A549 (cell line): ENCODE results near the gene ARL15. TPM values are rescaled to one million over a fixed set of nuclear protein-coding genes. Genes with fewer than 3 reads are reported as not detected.

ENCODE experiments used
- ATAC-seq, 2 experiments: fragments of 200-7000 bp in 1 of 2; fragments of >200 bp in 1 of 2; cut with Nextera tagmentation in 1 of 2; cut with Tn5 transposase in 1 of 2; 3 replicates each; pipeline versions ENCODE4 v1.8.0 to v1.9.1; 2018 to 2020; ENCODE audit warnings: mild to moderate bottlenecking in 1 of 2, moderate library complexity in 1 of 2
- CTCF ChIA-PET: fragments of 300-600 bp; sonication (Branson Sonifier 250); formaldehyde crosslinking; extraction: SDS; loops from one replicate; lab custom pipeline; 2021; ENCODE audit warnings: antibody characterized with exemption, inconsistent platforms; lab: Yijun Ruan, JAX
- POLR2A ChIA-PET: fragments of 350-600 bp; formaldehyde crosslinking; extraction: SDS; loops from one replicate; lab custom pipeline; 2021; ENCODE audit warnings: antibody characterized with exemption, inconsistent platforms; lab: Yijun Ruan, JAX
- DNase-seq, 2 experiments: peaks; one replicate each; pipeline versions ENCODE4 v3.0.0 to v3.0.0-alpha.2; 2011 to 2016; ENCODE audit warnings: low read depth in 1 of 2, low spot score in 1 of 2
- FAIRE-seq: peaks from 2 replicates; lab custom pipeline; 2011; peaks lifted over from hg19 to GRCh38; lab: Jason Lieb, UNC
- H3K27ac ChIP-seq, 2 experiments: fragments of >200 bp; sonication (Bioruptor Twin); formaldehyde crosslinking; 3 replicates each; pipeline ENCODE4 v1.5.1; 2016 to 2017
- H3K4me1 ChIP-seq: fragments of >200 bp; sonication (Bioruptor Twin); formaldehyde crosslinking; 3 replicates; pipeline ENCODE4 v1.6.1; 2016
- H3K4me2 ChIP-seq: fragments of >200 bp; sonication (Bioruptor Twin); formaldehyde crosslinking; 3 replicates; pipeline ENCODE4 v1.6.1; 2016
- H3K4me3 ChIP-seq: fragments of >200 bp; sonication (Bioruptor Twin); formaldehyde crosslinking; 3 replicates; pipeline ENCODE4 v1.5.1; 2016
- H3K9me3 ChIP-seq: fragments of >200 bp; sonication (Bioruptor Twin); formaldehyde crosslinking; 3 replicates; pipeline ENCODE4 v1.6.1; 2016
- CBX2 ChIP-seq: fragments of 200-600 bp; sonication (generic); IDR thresholded peaks from 2 replicates; pipeline ENCODE4 v1.6.1; 2016; ENCODE audit warnings: low read depth, mild to moderate bottlenecking, borderline replicate concordance
- CBX8 ChIP-seq: fragments of 200-600 bp; sonication (generic); IDR thresholded peaks from 2 replicates; pipeline ENCODE4 v1.6.1; 2016
- CEBPB ChIP-seq, 2 experiments: fragments of >200 bp in 1 of 2; sonication (Bioruptor Twin) in 1 of 2; formaldehyde crosslinking in 1 of 2; IDR thresholded peaks; 2 replicates each; pipeline ENCODE4 v1.6.1; 2012 to 2016
- EHF ChIP-seq: fragments of 250-450 bp; sonication (Bioruptor Pico); IDR thresholded peaks from 2 replicates; pipeline ENCODE4 v1.5.0; 2020; ENCODE audit warnings: mild to moderate bottlenecking
- EHMT2 ChIP-seq: fragments of 200-600 bp; sonication (generic); IDR thresholded peaks from 2 replicates; pipeline ENCODE4 v1.6.1; 2016; ENCODE audit warnings: antibody characterized with exemption, low read depth, mild to moderate bottlenecking, moderate library complexity
- EP300 ChIP-seq, 2 experiments: fragments of >200 bp; sonication (Bioruptor Twin); formaldehyde crosslinking; IDR thresholded peaks; 2 replicates in 1 of 2; 3 replicates in 1 of 2; pipeline ENCODE4 v1.6.1; 2016 to 2017
- FOSB ChIP-seq: fragments of 250-450 bp; sonication (Bioruptor Pico); IDR thresholded peaks from 2 replicates; pipeline ENCODE4 v1.5.0; 2020; ENCODE audit warnings: mild to moderate bottlenecking, moderate library complexity
- FOSL2 ChIP-seq, 2 experiments: fragments of 450-650 bp in 1 of 2; fragments of >200 bp in 1 of 2; sonication (Bioruptor Twin) in 1 of 2; formaldehyde crosslinking; IDR thresholded peaks; 2 replicates each; pipeline versions ENCODE4 v1.5.0 to v1.6.1; 2016 to 2020; ENCODE audit warnings: mild to moderate bottlenecking in 1 of 2, moderate library complexity in 1 of 2
- HOXA7 ChIP-seq: fragments of 250-450 bp; sonication (Bioruptor Pico); IDR thresholded peaks from 2 replicates; pipeline ENCODE4 v1.5.0; 2020; ENCODE audit warnings: mild to moderate bottlenecking, moderate library complexity
- HOXB5 ChIP-seq: fragments of 250-450 bp; sonication (Bioruptor Pico); IDR thresholded peaks from 2 replicates; pipeline ENCODE4 v1.5.0; 2020; ENCODE audit warnings: mild to moderate bottlenecking, moderate library complexity
- JUNB ChIP-seq: fragments of >200 bp; sonication (Bioruptor Twin); formaldehyde crosslinking; IDR thresholded peaks from 2 replicates; pipeline ENCODE4 v1.6.1; 2016
- KDM1A ChIP-seq: fragments of 200-600 bp; sonication (generic); IDR thresholded peaks from 2 replicates; pipeline ENCODE4 v1.6.1; 2016; ENCODE audit warnings: low read depth, mild to moderate bottlenecking
- KDM5A ChIP-seq: fragments of 200-600 bp; sonication (generic); IDR thresholded peaks from 2 replicates; pipeline ENCODE4 v1.6.1; 2016; ENCODE audit warnings: antibody characterized with exemption, mild to moderate bottlenecking
- MYC ChIP-seq: IDR thresholded peaks from 2 replicates; pipeline ENCODE4 v1.6.1; 2012; ENCODE audit warnings: mild to moderate bottlenecking, inconsistent platforms, low read length, improper control_type of control experiment, borderline replicate concordance
- NPAS2 ChIP-seq: fragments of 250-450 bp; sonication (Bioruptor Pico); IDR thresholded peaks from 2 replicates; pipeline ENCODE4 v1.8.0; 2022; ENCODE audit warnings: mild to moderate bottlenecking, moderate library complexity, borderline replicate concordance
- PBX3 ChIP-seq: IDR thresholded peaks from 2 replicates; pipeline ENCODE4 v1.6.1; 2012
- POLR2A ChIP-seq: IDR thresholded peaks from 2 replicates; pipeline ENCODE4 v1.6.1; 2012; ENCODE audit warnings: mild to moderate bottlenecking, low read length
- POLR2AphosphoS2 ChIP-seq: conservative IDR thresholded peaks from 2 replicates; pipeline ENCODE4 v1.6.1; 2012; ENCODE audit warnings: low read length, improper control_type of control experiment, inconsistent platforms
- RARB ChIP-seq: fragments of 250-450 bp; sonication (Bioruptor Pico); IDR thresholded peaks from 2 replicates; pipeline ENCODE4 v1.8.0; 2021; ENCODE audit warnings: mild to moderate bottlenecking, moderate library complexity
- RCOR1 ChIP-seq: fragments of 150-350 bp; IDR thresholded peaks from 2 replicates; pipeline ENCODE4 v1.6.1; 2014; ENCODE audit warnings: antibody characterized with exemption, low read length, low read depth
- RNF2 ChIP-seq: fragments of 200-600 bp; sonication (generic); IDR thresholded peaks from 2 replicates; pipeline ENCODE4 v1.6.1; 2016; ENCODE audit warnings: low read depth, mild to moderate bottlenecking, antibody characterized with exemption, moderate library complexity, borderline replicate concordance
- SMC3 ChIP-seq: fragments of >200 bp; sonication (Bioruptor Twin); formaldehyde crosslinking; IDR thresholded peaks from 3 replicates; pipeline ENCODE4 v1.6.1; 2018; ENCODE audit warnings: inconsistent platforms
- TP53 ChIP-seq: fragments of 250-450 bp; sonication (Bioruptor Pico); IDR thresholded peaks from 2 replicates; pipeline ENCODE4 v1.5.0; 2021; ENCODE audit warnings: mild to moderate bottlenecking, moderate library complexity
- ZC3H11A ChIP-seq: fragments of 450-650 bp; IDR thresholded peaks from 2 replicates; pipeline ENCODE4 v1.6.1; 2014; ENCODE audit warnings: antibody characterized with exemption, mild to moderate bottlenecking
- ZFP36 ChIP-seq: fragments of 450-650 bp; IDR thresholded peaks from 2 replicates; pipeline ENCODE4 v1.6.1; 2014; ENCODE audit warnings: borderline replicate concordance; ENCODE audit not compliant: partially characterized antibody
- WGBS: methylation state at CpG from one replicate; pipeline ENCODE4 v1.1.6; 2017; ENCODE audit errors: missing lambda C conversion rate; 5-methylcytosine and 5-hydroxymethylcytosine counted together
- polyA plus RNA-seq, 4 experiments: library from polyadenylated mRNA; depleted of rRNA in 3 of 4; stranded (reverse); fragments of >200 nt; fragmentation: RNase III in 1 of 4; extraction: RNeasy Plus Mini Kit Qiagen cat#74134 plus additional on column Dnase treatment in 1 of 4; gene quantifications; 2 replicates in 3 of 4; 3 replicates in 1 of 4; pipeline ENCODE4 v1.2.3, GENCODE V29; 2011 to 2017
- TF ChIP-seq, protein P1 (sequence below): fragments of >200 bp; sonication (Bioruptor Twin); formaldehyde crosslinking; IDR thresholded peaks from 2 replicates; pipeline ENCODE4 v1.6.1; 2016
- TF ChIP-seq, protein P2 (sequence below): fragments of 250-450 bp; sonication (Bioruptor Pico); IDR thresholded peaks from 2 replicates; pipeline ENCODE4 v1.5.0; 2021; ENCODE audit warnings: mild to moderate bottlenecking, moderate library complexity, borderline replicate concordance
- TF ChIP-seq, protein P3 (sequence below): fragments of 150-350 bp; IDR thresholded peaks from 2 replicates; pipeline ENCODE4 v1.6.1; 2014; ENCODE audit warnings: low read depth, mild to moderate bottlenecking, low read length

The ARL15 gene
- polyA plus RNA-seq, 2 of the 4 experiments (the other 2 are of a cell fraction) = 11.8 to 12.1 TPM

- TF ChIP-seq, protein P1, sequence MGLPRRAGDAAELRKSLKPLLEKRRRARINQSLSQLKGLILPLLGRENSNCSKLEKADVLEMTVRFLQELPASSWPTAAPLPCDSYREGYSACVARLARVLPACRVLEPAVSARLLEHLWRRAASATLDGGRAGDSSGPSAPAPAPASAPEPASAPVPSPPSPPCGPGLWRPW = no peak
- TF ChIP-seq CBX2 (no peak), EP300 (IDR thresholded peaks at IDR 0.05) (no peak), HOXA7 (CRISPR knock-in tag) (no peak), TP53 (no peak), SMC3 (no peak), RARB (no peak), EHMT2 (no peak), PBX3 (no peak), ZC3H11A (no peak), CBX8 (no peak)
- TF ChIP-seq, protein P2, sequence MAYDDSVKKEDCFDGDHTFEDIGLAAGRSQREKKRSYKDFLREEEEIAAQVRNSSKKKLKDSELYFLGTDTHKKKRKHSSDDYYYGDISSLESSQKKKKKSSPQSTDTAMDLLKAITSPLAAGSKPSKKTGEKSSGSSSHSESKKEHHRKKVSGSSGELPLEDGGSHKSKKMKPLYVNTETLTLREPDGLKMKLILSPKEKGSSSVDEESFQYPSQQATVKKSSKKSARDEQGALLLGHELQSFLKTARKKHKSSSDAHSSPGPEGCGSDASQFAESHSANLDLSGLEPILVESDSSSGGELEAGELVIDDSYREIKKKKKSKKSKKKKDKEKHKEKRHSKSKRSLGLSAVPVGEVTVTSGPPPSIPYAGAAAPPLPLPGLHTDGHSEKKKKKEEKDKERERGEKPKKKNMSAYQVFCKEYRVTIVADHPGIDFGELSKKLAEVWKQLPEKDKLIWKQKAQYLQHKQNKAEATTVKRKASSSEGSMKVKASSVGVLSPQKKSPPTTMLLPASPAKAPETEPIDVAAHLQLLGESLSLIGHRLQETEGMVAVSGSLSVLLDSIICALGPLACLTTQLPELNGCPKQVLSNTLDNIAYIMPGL = no peak
- no peak for ATAC-seq
- DNase-seq = no peak
- no peak overlapping the region for H3K4me3 ChIP-seq
- ChIA-PET POLR2A (no interaction called here), CTCF (interaction anchor here (1.3 kb wide), 1 partner anchor 10 kb away, joined by 3 read pairs; no protein-coding TSS in a partner anchor)
- H3K9me3 ChIP-seq = no peaks in the 10 kb centered on the region
- no peak for FAIRE-seq
- no peak overlapping the region for H3K4me2 ChIP-seq
- H3K27ac ChIP-seq = no peak overlapping the region
- H3K4me1 ChIP-seq = 0 out of 3 replicates have a peak, but pooled peaks cover 4% of the 10 kb centered on the region
Measured at GRCh38 chr5:54195701-54196100, 114.7 kb downstream of the ARL15 start.

DNA sequence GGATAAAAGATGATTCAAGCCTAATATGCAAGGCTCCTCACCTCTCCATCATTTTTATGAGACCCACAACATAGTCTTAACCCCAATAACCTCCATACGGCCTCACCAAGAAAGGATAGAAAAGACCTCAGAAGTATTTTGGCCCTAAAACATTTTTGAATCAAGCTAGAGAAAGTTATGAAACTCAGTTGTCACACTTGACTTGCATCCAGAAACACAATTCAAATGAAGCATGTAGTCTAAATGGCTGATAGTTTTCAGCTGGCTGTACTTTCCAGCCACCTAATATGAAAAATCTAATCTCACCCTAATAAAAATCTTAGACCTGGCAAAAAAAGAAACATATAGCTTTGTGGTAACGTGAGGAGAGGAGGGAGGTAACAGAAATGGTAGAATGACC, 116.1 kb downstream of the ARL15 start:
- H3K4me2 ChIP-seq = no peak overlapping the region
- FAIRE-seq (no peak), ATAC-seq (no peak), DNase-seq (no peak)
- 0 out of 3 replicates have a peak, but pooled peaks cover 4% of the 10 kb centered on the region for H3K4me1 ChIP-seq
- WGBS = 87% methylated on average over 2 of the region's 2 CpGs
- no peak overlapping the region for H3K27ac ChIP-seq
- H3K4me3 ChIP-seq = no peak overlapping the region
- ChIA-PET POLR2A (interaction anchor here (0.6 kb wide), 1 partner anchor 16 kb away, joined by 5 read pairs; no protein-coding TSS in a partner anchor), CTCF (interaction anchor here (2.2 kb wide), 1 partner anchor 22 kb away, joined by 6 read pairs; no protein-coding TSS in a partner anchor)
- no peaks in the 10 kb centered on the region for H3K9me3 ChIP-seq
- TF ChIP-seq EHF (CRISPR knock-in tag) (no peak), SMC3 (no peak), FOSL2 (IDR thresholded peaks at IDR 0.05) (no peak), FOSL2 (CRISPR knock-in tag; IDR thresholded peaks at IDR 0.05) (no peak), CEBPB (IDR thresholded peaks at IDR 0.05) (no peak), MYC (no peak), POLR2AphosphoS2 (no peak), KDM5A (no peak), NPAS2 (CRISPR knock-in tag) (no peak), FOSB (CRISPR knock-in tag) (no peak), EP300 (IDR thresholded peaks at IDR 0.05) (no peak), POLR2A (no peak), ZFP36 (no peak)

DNA sequence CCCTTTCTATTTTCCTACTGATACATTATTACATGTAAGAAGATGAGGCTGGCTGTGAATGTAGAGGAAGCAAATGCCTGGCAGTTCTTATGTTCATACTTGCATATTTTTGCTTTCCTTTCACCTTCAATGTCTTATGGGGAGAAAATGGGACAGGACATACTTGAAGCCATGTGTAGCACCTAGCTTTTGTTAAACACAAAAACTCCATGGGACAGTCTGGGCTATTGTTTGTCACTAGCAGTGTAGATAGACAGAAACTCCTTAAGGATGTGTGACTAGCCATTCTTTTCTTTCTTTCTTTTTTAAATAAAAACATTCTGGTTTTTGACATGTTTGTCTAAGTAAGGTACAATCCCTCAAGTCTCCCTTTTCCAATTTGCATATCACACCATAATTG, 122.7 kb downstream of the ARL15 start:
- POLR2A ChIA-PET = no interaction called here
- H3K4me2 ChIP-seq = no peak overlapping the region
- DNase-seq (no peak), FAIRE-seq (no peak), ATAC-seq (no peak)
- CTCF ChIA-PET = no interaction called here
- H3K4me1 ChIP-seq = no peaks in the 10 kb centered on the region
- no peak overlapping the region for H3K27ac ChIP-seq
- H3K9me3 ChIP-seq = no peaks in the 10 kb centered on the region
- no peak overlapping the region for H3K4me3 ChIP-seq
- TF ChIP-seq KDM1A (no peak), POLR2A (no peak), PBX3 (no peak), EHMT2 (no peak), HOXB5 (CRISPR knock-in tag) (no peak), CBX8 (no peak), RCOR1 (no peak), RNF2 (no peak), JUNB (no peak), TP53 (no peak), ZC3H11A (no peak)
- TF ChIP-seq, protein P3, sequence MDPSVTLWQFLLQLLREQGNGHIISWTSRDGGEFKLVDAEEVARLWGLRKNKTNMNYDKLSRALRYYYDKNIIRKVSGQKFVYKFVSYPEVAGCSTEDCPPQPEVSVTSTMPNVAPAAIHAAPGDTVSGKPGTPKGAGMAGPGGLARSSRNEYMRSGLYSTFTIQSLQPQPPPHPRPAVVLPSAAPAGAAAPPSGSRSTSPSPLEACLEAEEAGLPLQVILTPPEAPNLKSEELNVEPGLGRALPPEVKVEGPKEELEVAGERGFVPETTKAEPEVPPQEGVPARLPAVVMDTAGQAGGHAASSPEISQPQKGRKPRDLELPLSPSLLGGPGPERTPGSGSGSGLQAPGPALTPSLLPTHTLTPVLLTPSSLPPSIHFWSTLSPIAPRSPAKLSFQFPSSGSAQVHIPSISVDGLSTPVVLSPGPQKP = no peak
